GM19467 (cell line): ENCODE results near the gene CNOT4.
"Not testable (repeated sequence)": the region's sequence is repeated elsewhere in the genome, so short reads cannot be mapped to it uniquely, and the experiment has no call there.

Experiments
- ATAC-seq: cut with Tn5 transposase; IDR thresholded peaks from one replicate; pipeline ENCODE4 v1.9.1; 2021; ENCODE audit warnings: mild to moderate bottlenecking, moderate library complexity; ENCODE audit not compliant: unreplicated experiment

Gene CNOT4

GRCh38 chr7:135463908-135464307, 46.0 kb downstream of the CNOT4 start:
- ATAC-seq, result no peak

GRCh38 chr7:135459951-135460567, 49.8 kb downstream of the CNOT4 start:
- no peak for ATAC-seq

GRCh38 chr7:135459076-135459475, 50.8 kb downstream of the CNOT4 start:
- ATAC-seq, result no peak

- ATAC-seq, result no peak
Measured at GRCh38 chr7:135454060-135454459, 55.8 kb downstream of the CNOT4 start.

GRCh38 chr7:135449436-135449835, 60.5 kb downstream of the CNOT4 start:
- no peak for ATAC-seq

GRCh38 chr7:135448753-135449152, 61.1 kb downstream of the CNOT4 start:
- ATAC-seq, result no peak

GRCh38 chr7:135447748-135448147, 62.2 kb downstream of the CNOT4 start:
- no peak for ATAC-seq

- no peak for ATAC-seq
Measured at GRCh38 chr7:135445690-135446089, 64.2 kb downstream of the CNOT4 start.

- ATAC-seq, result not testable (repeated sequence)
Measured at GRCh38 chr7:135445266-135445665, 64.6 kb downstream of the CNOT4 start.

- ATAC-seq, result no peak
Measured at GRCh38 chr7:135441791-135442190, 68.1 kb downstream of the CNOT4 start.

- ATAC-seq, result no peak
Measured at GRCh38 chr7:135434047-135434446, 75.9 kb downstream of the CNOT4 start.

- no peak for ATAC-seq
Measured at GRCh38 chr7:135430626-135431025, 79.3 kb downstream of the CNOT4 start.

GRCh38 chr7:135428879-135429278, 81.0 kb downstream of the CNOT4 start:
- ATAC-seq, result no peak

GRCh38 chr7:135428011-135428410, 81.9 kb downstream of the CNOT4 start:
- no peak for ATAC-seq

- ATAC-seq, result no peak
Measured at GRCh38 chr7:135427166-135427565, 82.7 kb downstream of the CNOT4 start.

- ATAC-seq, result no peak
Measured at GRCh38 chr7:135425036-135425435, 84.9 kb downstream of the CNOT4 start.

- ATAC-seq, result no peak
Measured at GRCh38 chr7:135420786-135421185, 89.1 kb downstream of the CNOT4 start.

GRCh38 chr7:135416431-135416830, 93.5 kb downstream of the CNOT4 start:
- ATAC-seq, result no peak

GRCh38 chr7:135414850-135415439, 95.0 kb downstream of the CNOT4 start:
- no peak for ATAC-seq

GRCh38 chr7:135414208-135414607, 95.7 kb downstream of the CNOT4 start:
- ATAC-seq, result no peak

- ATAC-seq, result no peak
Measured at GRCh38 chr7:135411098-135411497, 98.8 kb downstream of the CNOT4 start.

GRCh38 chr7:135410543-135410942, 99.4 kb downstream of the CNOT4 start:
- ATAC-seq, result no peak
